Spleen (tissue), 7 donors: ENCODE results near the gene CNDP1.

Source experiments
- POLR2A ChIP-seq, 3 donors: fragments of 450-650 bp; IDR thresholded peaks; one replicate each; pipeline ENCODE4 v1.5.1; 2017; ENCODE audit warnings: antibody characterized with exemption in 3 of 3, mild to moderate bottlenecking in 1 of 3
- POLR2AphosphoS5 ChIP-seq, 3 donors: sonication (generic); formaldehyde crosslinking; IDR thresholded peaks; one replicate each; pipeline ENCODE4 v1.5.1; 2017; ENCODE audit warnings: antibody characterized with exemption in 3 of 3
- TF ChIP-seq, protein P1 (sequence below), 11 experiments: fragments of 200-600 bp in 7 of 11; fragments of 450-650 bp in 4 of 11; sonication (generic) in 4 of 11; IDR thresholded peaks in 8 of 11; conservative IDR thresholded peaks in 3 of 11; 1 replicate in 7 of 11; 2 replicates in 4 of 11; pipeline versions ENCODE4 v1.4.0 to v1.8.0; 2016 to 2021; ENCODE audit warnings: antibody characterized with exemption in 11 of 11, inconsistent platforms in 4 of 11, mild to moderate bottlenecking in 1 of 11
- donor health status: DM: no; HTN: no; CAD: no; lungs with moderate emphysema.
- donor health status: DM: no; HTN: no; CAD: no.
- donor health status: DM: no; HTN: no; CAD: no.

DNA sequence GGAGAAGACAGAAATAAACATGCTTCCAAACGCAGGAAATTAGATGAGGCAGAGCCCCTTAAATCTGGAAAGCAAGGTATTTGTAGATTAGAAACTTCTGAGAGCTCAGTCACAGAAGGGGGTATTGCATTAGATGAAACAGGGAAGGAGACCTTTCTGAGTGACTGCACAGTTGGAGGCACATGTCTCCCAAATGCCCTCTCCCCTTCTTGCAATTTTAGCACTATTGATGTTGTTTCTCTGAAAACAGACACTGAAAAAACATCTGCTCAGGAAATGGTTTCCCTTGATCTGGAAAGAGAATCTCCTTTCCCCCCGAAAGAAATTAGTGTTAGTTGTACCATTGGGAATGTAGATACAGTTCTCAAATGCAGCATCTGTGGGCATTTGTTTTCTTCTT is 96.9 kb downstream of the CNDP1 start:
- TF ChIP-seq, protein P1, sequence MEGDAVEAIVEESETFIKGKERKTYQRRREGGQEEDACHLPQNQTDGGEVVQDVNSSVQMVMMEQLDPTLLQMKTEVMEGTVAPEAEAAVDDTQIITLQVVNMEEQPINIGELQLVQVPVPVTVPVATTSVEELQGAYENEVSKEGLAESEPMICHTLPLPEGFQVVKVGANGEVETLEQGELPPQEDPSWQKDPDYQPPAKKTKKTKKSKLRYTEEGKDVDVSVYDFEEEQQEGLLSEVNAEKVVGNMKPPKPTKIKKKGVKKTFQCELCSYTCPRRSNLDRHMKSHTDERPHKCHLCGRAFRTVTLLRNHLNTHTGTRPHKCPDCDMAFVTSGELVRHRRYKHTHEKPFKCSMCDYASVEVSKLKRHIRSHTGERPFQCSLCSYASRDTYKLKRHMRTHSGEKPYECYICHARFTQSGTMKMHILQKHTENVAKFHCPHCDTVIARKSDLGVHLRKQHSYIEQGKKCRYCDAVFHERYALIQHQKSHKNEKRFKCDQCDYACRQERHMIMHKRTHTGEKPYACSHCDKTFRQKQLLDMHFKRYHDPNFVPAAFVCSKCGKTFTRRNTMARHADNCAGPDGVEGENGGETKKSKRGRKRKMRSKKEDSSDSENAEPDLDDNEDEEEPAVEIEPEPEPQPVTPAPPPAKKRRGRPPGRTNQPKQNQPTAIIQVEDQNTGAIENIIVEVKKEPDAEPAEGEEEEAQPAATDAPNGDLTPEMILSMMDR (IDR thresholded peaks at IDR 0.05 in 8 of 11, conservative IDR thresholded peaks at IDR 0.05 in 3 of 11), result no peak
- TF ChIP-seq POLR2A (IDR thresholded peaks at IDR 0.05) (no peak), POLR2AphosphoS5 (IDR thresholded peaks at IDR 0.05) (no peak)
